Umbilical cord (tissue), 2 donors: Measurements from ENCODE around the gene TFDP3. TPM values are rescaled to one million over a fixed set of nuclear protein-coding genes. Genes with fewer than 3 reads are reported as not detected.

Experiments used
- DNase-seq: peaks from one replicate; pipeline ENCODE4 v3.0.0-alpha.2; 2015; ENCODE audit warnings: low spot score
- total RNA-seq: library from RNA; depleted of rRNA; stranded (reverse); fragments of >200 nt; gene quantifications from one replicate; pipeline ENCODE4 v1.2.3, GENCODE V29; 2014; ENCODE audit warnings: low replicate concordance; ENCODE audit not compliant: insufficient read depth

The TFDP3 gene
- total RNA-seq, 1 donor from 2014 or later: not detected

- no peak for DNase-seq
Observed at GRCh38 chrX:133188631-133189030, 29.5 kb downstream of the TFDP3 start.

GRCh38 chrX:133185938-133186337 is 32.2 kb downstream of the TFDP3 start:
- no peak for DNase-seq

GRCh38 chrX:133185119-133185518 is 33.0 kb downstream of the TFDP3 start:
- no peak for DNase-seq

GRCh38 chrX:133183806-133184205 is 34.3 kb downstream of the TFDP3 start:
- DNase-seq: no peak

GRCh38 chrX:133179500-133179899 is 38.7 kb downstream of the TFDP3 start:
- no peak for DNase-seq

GRCh38 chrX:133177202-133177601 is 41.0 kb downstream of the TFDP3 start:
- no peak for DNase-seq

GRCh38 chrX:133175605-133176004 is 42.5 kb downstream of the TFDP3 start:
- no peak for DNase-seq

- no peak for DNase-seq
Observed at GRCh38 chrX:133175162-133175561, 43.0 kb downstream of the TFDP3 start.

- peak; percentile 55 for DNase-seq
Observed at GRCh38 chrX:133171962-133172708, 46.0 kb downstream of the TFDP3 start.

Other genes starting within 250 kb of the TFDP3 start
- gene USP26, start 121.2 kb downstream of the TFDP3 start, total RNA-seq: 3.1 TPM
- gene GPC4, start 197.1 kb upstream of the TFDP3 start, total RNA-seq: 17.1 TPM